Ishikawa (cell line): Measurements from ENCODE around the gene LRRC74A.

Experiments used
- CEBPB ChIP-seq: IDR thresholded peaks from 2 replicates; pipeline ENCODE4 v1.6.1; 2012
- CREB1 ChIP-seq: IDR thresholded peaks from 2 replicates; pipeline ENCODE4 v1.6.1; 2012; ENCODE audit warnings: low read depth
- EP300 ChIP-seq: IDR thresholded peaks from 2 replicates; pipeline ENCODE4 v1.6.1; 2012; ENCODE audit warnings: borderline replicate concordance
- FOXM1 ChIP-seq: IDR thresholded peaks from 2 replicates; pipeline ENCODE4 v1.6.1; 2012; ENCODE audit warnings: low read depth, borderline replicate concordance
- RAD21 ChIP-seq: IDR thresholded peaks from 2 replicates; pipeline ENCODE4 v1.6.1; 2012; ENCODE audit warnings: low read depth
- REST ChIP-seq: IDR thresholded peaks from 2 replicates; pipeline ENCODE4 v1.6.1; 2012; ENCODE audit warnings: low read depth, mild to moderate bottlenecking
- TAF1 ChIP-seq: IDR thresholded peaks from 2 replicates; pipeline ENCODE4 v1.6.1; 2012; ENCODE audit warnings: low read depth, mild to moderate bottlenecking
- TCF12 ChIP-seq: IDR thresholded peaks from 2 replicates; pipeline ENCODE4 v1.6.1; 2012; ENCODE audit warnings: low read depth
- TEAD4 ChIP-seq: IDR thresholded peaks from 2 replicates; pipeline ENCODE4 v1.6.1; 2012
- YY1 ChIP-seq: IDR thresholded peaks from 2 replicates; pipeline ENCODE4 v1.6.1; 2012; ENCODE audit warnings: low read depth
- TF ChIP-seq, protein P1 (sequence below): IDR thresholded peaks from 2 replicates; pipeline ENCODE4 v1.6.1; 2012
- TF ChIP-seq, protein P2 (sequence below): IDR thresholded peaks from 2 replicates; pipeline ENCODE4 v1.6.1; 2012

DNA sequence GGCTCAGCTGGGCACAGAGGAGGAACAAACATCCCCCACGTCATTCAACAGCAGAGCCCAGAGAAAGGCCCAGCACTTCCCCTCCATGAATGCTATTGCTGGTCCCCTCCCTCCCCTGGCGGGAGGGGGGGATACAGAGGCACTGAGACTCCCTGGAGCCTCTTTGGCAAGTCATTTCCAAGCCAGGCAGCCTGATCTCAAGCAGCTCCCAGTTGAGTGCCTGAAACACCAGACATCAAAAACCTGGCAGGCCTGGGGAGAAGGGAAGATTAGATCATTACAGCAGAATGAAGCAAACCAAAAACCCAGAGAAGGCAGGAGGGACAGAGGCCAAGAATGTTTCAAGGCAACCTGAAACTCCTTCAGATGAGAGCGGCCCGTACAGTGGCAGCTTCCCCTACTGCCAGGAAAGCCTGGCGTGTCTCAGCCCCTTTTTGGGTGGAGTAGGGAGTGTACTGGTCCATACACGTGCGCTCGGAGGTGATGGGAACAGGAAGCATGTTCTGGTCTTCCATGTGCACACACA, 92.1 kb downstream of the LRRC74A start:
- TF ChIP-seq TAF1 (no peak), TCF12 (no peak), FOXM1 (no peak), CEBPB (no peak), RAD21 (no peak; the same call in 1 of the 2 replicates), TEAD4 (no peak), YY1 (no peak), REST (no peak), EP300 (no peak), CREB1 (no peak)
- TF ChIP-seq, protein P1, sequence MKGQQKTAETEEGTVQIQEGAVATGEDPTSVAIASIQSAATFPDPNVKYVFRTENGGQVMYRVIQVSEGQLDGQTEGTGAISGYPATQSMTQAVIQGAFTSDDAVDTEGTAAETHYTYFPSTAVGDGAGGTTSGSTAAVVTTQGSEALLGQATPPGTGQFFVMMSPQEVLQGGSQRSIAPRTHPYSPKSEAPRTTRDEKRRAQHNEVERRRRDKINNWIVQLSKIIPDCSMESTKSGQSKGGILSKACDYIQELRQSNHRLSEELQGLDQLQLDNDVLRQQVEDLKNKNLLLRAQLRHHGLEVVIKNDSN: no peak
- TF ChIP-seq, protein P2, sequence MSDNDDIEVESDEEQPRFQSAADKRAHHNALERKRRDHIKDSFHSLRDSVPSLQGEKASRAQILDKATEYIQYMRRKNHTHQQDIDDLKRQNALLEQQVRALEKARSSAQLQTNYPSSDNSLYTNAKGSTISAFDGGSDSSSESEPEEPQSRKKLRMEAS: no peak
